Heart left ventricle (tissue), 16 donors: ENCODE data around the gene CCNQ. TPM values are rescaled to one million over a fixed set of nuclear protein-coding genes. Genes with fewer than 3 reads are reported as not detected.

ENCODE experiments used
- ATAC-seq, 4 donors: fragments of 200-7000 bp; cut with Tn5 transposase; one replicate each; pipeline ENCODE4 v1.9.1; 2020 to 2022; ENCODE audit warnings: moderate library complexity in 4 of 4, mild to moderate bottlenecking in 3 of 4, moderate number of reproducible peaks in 1 of 4
- DNase-seq, 5 donors: peaks; one replicate each; pipeline ENCODE4 v3.0.0-alpha.2; 2020
- H3K27ac ChIP-seq, 12 donors: fragments of 200-600 bp; sonication (generic) in 4 of 12; one replicate each; pipeline versions ENCODE4 v1.5.0 to v1.8.0; 2016 to 2022; ENCODE audit warnings: mild to moderate bottlenecking in 2 of 12
- H3K27me3 ChIP-seq, 9 donors: fragments of 200-600 bp; sonication (generic) in 2 of 9; one replicate each; pipeline versions ENCODE4 v1.5.1 to v1.8.0; 2016 to 2022; ENCODE audit warnings: mild to moderate bottlenecking in 3 of 9
- H3K36me3 ChIP-seq, 9 donors: fragments of 200-600 bp; sonication (generic) in 2 of 9; one replicate each; pipeline versions ENCODE4 v1.5.0 to v1.8.0; 2018 to 2022; ENCODE audit warnings: mild to moderate bottlenecking in 2 of 9
- H3K4me1 ChIP-seq, 12 donors: fragments of 200-600 bp; sonication (generic) in 4 of 12; one replicate each; pipeline versions ENCODE4 v1.5.0 to v1.8.0; 2016 to 2022; ENCODE audit warnings: mild to moderate bottlenecking in 3 of 12
- H3K4me3 ChIP-seq, 12 donors: fragments of 200-600 bp; sonication (generic) in 4 of 12; one replicate each; pipeline versions ENCODE4 v1.5.0 to v1.8.0; 2017 to 2022; ENCODE audit warnings: mild to moderate bottlenecking in 9 of 12, moderate library complexity in 4 of 12
- H3K9me3 ChIP-seq, 12 donors: fragments of 200-600 bp; sonication (generic) in 4 of 12; one replicate each; pipeline versions ENCODE4 v1.5.0 to v1.8.0; 2016 to 2022; ENCODE audit warnings: mild to moderate bottlenecking in 1 of 12
- CTCF ChIP-seq, 12 donors: fragments of 200-600 bp; sonication (generic) in 4 of 12; IDR thresholded peaks; one replicate each; pipeline versions ENCODE4 v1.5.0 to v1.8.0; 2018 to 2022; ENCODE audit warnings: antibody characterized with exemption in 12 of 12, mild to moderate bottlenecking in 5 of 12
- POLR2A ChIP-seq, 2 donors: fragments of 450-650 bp; IDR thresholded peaks; one replicate each; pipeline ENCODE4 v1.6.1; 2017; ENCODE audit warnings: antibody characterized with exemption in 2 of 2, mild to moderate bottlenecking in 2 of 2, moderate library complexity in 2 of 2
- WGBS, 4 donors: extraction: QIAGEN DNeasy Blood & Tissue Kit in 2 of 4; methylation state at CpG; one replicate each; pipeline versions ENCODE4 v1.1.5 to v1.1.7; 2013 to 2018; 5-methylcytosine and 5-hydroxymethylcytosine counted together
- intact Hi-C, 10 donors: fragments of 100-400 bp; cut with DNase I; formaldehyde crosslinking; loops; one replicate each; pipeline versions ENCODE4 v1.11.1 to v1.14.2; 2022
- polyA plus RNA-seq, 2 donors: library from polyadenylated mRNA; stranded (reverse); fragments of 200-250 nt; gene quantifications; one replicate each; pipeline ENCODE4 v1.2.3, GENCODE V29; 2013
- total RNA-seq, 9 donors: library from RNA; depleted of rRNA in 2 of 9; stranded (reverse); fragments of >200 nt in 2 of 9; fragmentation: NEBNext Ultra II Directional in 3 of 9; extraction: Animal tissue kit (Norgen Biotek cat#: 25700) in 3 of 9; gene quantifications; one replicate each; pipeline versions ENCODE4 v1.1.0 to v1.2.4, GENCODE V29; 2016 to 2023
- donor health status: ischemic (EF 13 %, LVEDD 7.1; RV severe dilation, severe dysfunction).
- donor health status: healthy with polysubstance abuse.
- donor health status: DM: no; HTN: yes; CAD: no.
- donor health status: DM: no; HTN: no; CAD: no.
- donor health status: ischemic (EF 25% LVEDD 6.9; RV normal size, moderate dysfunction).
- donor health status: ischemic (EF 25% LVEDD 5.7; RV mildly dilated, moderate dysfunction).
- donor health status: healthy.
- donor health status: DM: yes; HTN: yes; CAD: no.
- donor health status: ischemic (EF 35%, LVEDD 5.7; RV mildly dilated, moderate dysfunction).
- donor health status: nonischemic (EF 11% LVEDD 7.7; RV severe dilation, severe dysfunction).
- donor health status: DM: yes; HTN: yes; CAD: no.
- donor health status: PGD.
- donor health status: ischemic (EF 29% LVEDD 5.4; RV normal size, mild dysfunction).
- donor health status: nonischemic (EF 23%, LVEDD 6.1; RV moderate dilation, normal function).

The CCNQ gene
- total and polyA plus RNA-seq, 11 donors, result 16.2 to 126 (median 46.5) TPM

GRCh38 chrX:153578200-153578835 lies 20.6 kb downstream of the CCNQ start:
- 85 to 93% (median 90%) methylated on average over 18 of the region's 18 CpGs for WGBS, 4 donors
- Histone ChIP-seq H3K36me3 (no peaks in the 10 kb centered on the region), H3K27ac (no peak overlapping the region), H3K4me3 (no peak overlapping the region), H3K9me3 (no peaks in the 10 kb centered on the region), H3K27me3 (peaks cover 0 to 23% (median 0%) of the 10 kb centered on the region in 9 donors), H3K4me1 (no peaks in the 10 kb centered on the region)
- ATAC-seq, result no peak
- no peak for TF ChIP-seq POLR2A (IDR thresholded peaks at IDR 0.05)
- no peak for TF ChIP-seq CTCF (IDR thresholded peaks at IDR 0.05)
- DNase-seq, result no peak
- intact Hi-C loops, result no loop called here

- H3K4me1 ChIP-seq, result no peaks in the 10 kb centered on the region
- no peak overlapping the region for H3K4me3 ChIP-seq
- no peaks in the 10 kb centered on the region for H3K36me3 ChIP-seq
- H3K27ac ChIP-seq, result no peak overlapping the region
- peaks cover 0 to 33% (median 0%) of the 10 kb centered on the region in 9 donors for H3K27me3 ChIP-seq
- no peaks in the 10 kb centered on the region for H3K9me3 ChIP-seq
- no peak for ATAC-seq
- DNase-seq, result no peak
- WGBS, 4 donors, result 83 to 94% (median 88%) methylated on average over 6 of the region's 6 CpGs
- TF ChIP-seq CTCF (IDR thresholded peaks at IDR 0.05), result no peak
- no peak for TF ChIP-seq POLR2A (IDR thresholded peaks at IDR 0.05)
- intact Hi-C loops, result no loop called here
Observed at GRCh38 chrX:153576961-153577360, 22.0 kb downstream of the CCNQ start.

GRCh38 chrX:153576239-153576870 lies 22.6 kb downstream of the CCNQ start:
- peaks cover 0 to 29% (median 0%) of the 10 kb centered on the region in 9 donors for H3K27me3 ChIP-seq
- H3K4me1 ChIP-seq, result no peaks in the 10 kb centered on the region
- H3K4me3 ChIP-seq, result no peak overlapping the region
- DNase-seq (no peak), ATAC-seq (no peak)
- no peaks in the 10 kb centered on the region for H3K36me3 ChIP-seq
- no peak overlapping the region for H3K27ac ChIP-seq
- 65 to 79% (median 74%) methylated on average over 10 of the region's 10 CpGs for WGBS, 4 donors
- no peak for TF ChIP-seq CTCF (IDR thresholded peaks at IDR 0.05)
- intact Hi-C loops, result no loop called here
- no peaks in the 10 kb centered on the region for H3K9me3 ChIP-seq

GRCh38 chrX:153573984-153574383 lies 25.0 kb downstream of the CCNQ start:
- TF ChIP-seq POLR2A (IDR thresholded peaks at IDR 0.05) (no peak), CTCF (IDR thresholded peaks at IDR 0.05) (no peak)
- no peak for DNase-seq
- no peak for ATAC-seq
- Histone ChIP-seq H3K36me3 (no peaks in the 10 kb centered on the region), H3K4me3 (no peak overlapping the region), H3K9me3 (no peaks in the 10 kb centered on the region), H3K27ac (no peak overlapping the region), H3K27me3 (peaks cover 0 to 29% (median 0%) of the 10 kb centered on the region in 9 donors), H3K4me1 (no peaks in the 10 kb centered on the region)
- intact Hi-C loops, result no loop called here
- 60 to 93% (median 80%) methylated on average over 4 of the region's 4 CpGs for WGBS, 4 donors
